ENCODE results near the gene MC5R.
"Not testable (repeated sequence)": the region's sequence is repeated elsewhere in the genome, so short reads cannot be mapped to it uniquely, and the experiment has no call there.

The MC5R gene

GRCh38 chr18:13849791-13850190 lies 25.8 kb downstream of the MC5R start:
- DNase-seq (ENCODE audit: low read depth in 2 of 2), result no peak

DNA sequence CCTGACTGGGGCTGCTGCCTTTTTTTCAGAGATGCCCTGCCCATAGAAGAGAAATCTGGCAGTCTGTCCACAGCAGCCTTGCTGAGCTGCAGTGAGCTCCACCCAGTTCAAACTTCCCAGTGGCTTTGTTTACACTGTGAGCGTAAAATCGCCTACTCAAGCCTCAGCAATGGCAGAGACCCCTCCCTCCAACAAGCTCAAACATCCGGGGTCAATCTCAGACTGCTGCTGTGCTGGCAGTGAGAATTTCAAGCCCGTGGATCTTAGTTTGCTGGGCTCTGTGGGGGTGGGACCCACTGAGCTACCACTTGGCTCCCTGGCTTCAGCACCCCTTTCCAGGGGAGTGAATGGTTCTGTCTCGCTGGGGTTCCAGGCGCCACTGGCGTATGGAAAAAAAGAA lies 38.9 kb downstream of the MC5R start:
- not testable (repeated sequence) for DNase-seq (ENCODE audit: low read depth in 2 of 2)

GRCh38 chr18:13868501-13869271 lies 44.7 kb downstream of the MC5R start:
- no peak for DNase-seq (ENCODE audit: low read depth in 2 of 2)

GRCh38 chr18:13871701-13872100 lies 47.8 kb downstream of the MC5R start:
- DNase-seq (ENCODE audit: low read depth in 2 of 2), result no peak

DNA sequence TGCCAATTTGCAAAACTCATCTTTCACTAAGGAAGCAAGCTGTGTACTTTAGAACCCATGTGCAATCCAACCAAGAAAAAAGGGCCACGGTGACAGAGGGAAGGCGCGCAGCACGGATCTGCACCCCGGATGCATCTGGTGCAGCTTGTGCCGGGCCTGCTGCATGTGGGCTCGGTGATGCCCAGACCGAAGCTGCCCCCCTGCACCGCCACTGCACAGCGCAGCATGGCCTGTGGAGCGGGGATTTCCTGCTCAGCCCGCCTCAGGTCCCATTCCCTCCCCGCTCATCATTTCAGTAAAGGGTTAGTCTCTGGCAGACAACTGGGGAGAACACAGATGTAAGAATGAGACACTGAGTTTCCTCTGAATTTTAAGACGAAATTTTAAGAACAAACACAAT lies 48.4 kb downstream of the MC5R start:
- no peak for DNase-seq (ENCODE audit: low read depth in 2 of 2)

DNA sequence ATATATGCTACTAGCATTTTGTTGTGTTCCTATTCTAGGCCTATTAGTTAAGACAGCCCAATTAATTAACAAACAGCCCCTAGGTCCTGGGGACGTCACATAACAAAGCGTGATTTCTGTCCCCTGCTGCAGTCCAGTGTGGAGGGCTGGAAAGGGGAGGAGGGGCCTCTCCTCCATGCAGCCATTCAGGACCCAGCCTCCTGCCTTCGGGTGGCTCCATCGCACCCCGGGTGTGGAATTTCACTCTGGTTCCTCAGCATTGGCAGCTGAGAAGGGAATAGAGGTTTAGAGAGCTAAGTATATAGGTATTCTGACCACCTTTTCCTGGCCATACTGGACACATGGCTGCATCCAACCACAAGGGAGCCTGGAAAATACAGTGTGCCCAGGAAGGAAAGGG lies 49.0 kb downstream of the MC5R start:
- DNase-seq (ENCODE audit: low read depth in 2 of 2), result no peak

- no peak for DNase-seq (ENCODE audit: low read depth in 2 of 2)
Observed at GRCh38 chr18:13874558-13874957, 50.6 kb downstream of the MC5R start.

Measured in stimulated activated CD4-positive, alpha-beta T cell treated with anti-CD3 and anti-CD28 coated beads, Interleukin-12 subunit alpha, Interleukin-12 subunit beta, amount 100 ng/mL, for 24 hours (primary cell).